Kidney epithelial cell (primary cell): ENCODE data around the gene SGPP2. TPM values are rescaled to one million over a fixed set of nuclear protein-coding genes. Genes with fewer than 3 reads are reported as not detected.

ENCODE experiments used
- DNase-seq: peaks from one replicate; pipeline ENCODE4 v3.0.0-alpha.2; 2010; ENCODE audit warnings: low read depth
- H3K27me3 ChIP-seq: 2 replicates; pipeline ENCODE4 v1.6.0; 2011; ENCODE audit warnings: low read length; ENCODE audit not compliant: control insufficient read depth, insufficient read depth
- H3K36me3 ChIP-seq: 2 replicates; pipeline ENCODE4 v1.5.1; 2011; ENCODE audit warnings: low read length; ENCODE audit not compliant: control insufficient read depth, insufficient read depth
- H3K4me3 ChIP-seq: 2 replicates; pipeline ENCODE4 v1.5.1; 2011; ENCODE audit warnings: low read depth, mild to moderate bottlenecking, control low read depth, low read length
- CTCF ChIP-seq: IDR thresholded peaks from 2 replicates; pipeline ENCODE4 v1.5.1; 2011; ENCODE audit warnings: mild to moderate bottlenecking, moderate library complexity, low read length, control low read depth, inconsistent platforms; ENCODE audit not compliant: insufficient read depth, poor library complexity, severe bottlenecking
- total RNA-seq: library from RNA; depleted of rRNA; stranded (reverse); fragments of >200 nt; gene quantifications from 2 replicates; pipeline ENCODE4 v1.2.3, GENCODE V29; 2015

The SGPP2 gene
- total RNA-seq, 1 donor from 2014 or later: 29.1 TPM

- TF ChIP-seq CTCF: no peak
- Histone ChIP-seq H3K36me3 (no peaks in the 10 kb centered on the region), H3K4me3 (no peak overlapping the region), H3K27me3 (no peaks in the 10 kb centered on the region)
- DNase-seq: no peak
These were observed 121.8 kb downstream of the SGPP2 start for GRCh38 chr2:222545823-222546795.

GRCh38 chr2:222547083-222547482, 122.7 kb downstream of the SGPP2 start:
- Histone ChIP-seq H3K27me3 (no peaks in the 10 kb centered on the region), H3K4me3 (no peak overlapping the region), H3K36me3 (no peaks in the 10 kb centered on the region)
- no peak for TF ChIP-seq CTCF
- no peak for DNase-seq

GRCh38 chr2:222548992-222549391, 124.6 kb downstream of the SGPP2 start:
- DNase-seq: no peak
- Histone ChIP-seq H3K27me3 (no peaks in the 10 kb centered on the region), H3K36me3 (no peaks in the 10 kb centered on the region), H3K4me3 (no peak overlapping the region)
- no peak for TF ChIP-seq CTCF

GRCh38 chr2:222554517-222554916, 130.2 kb downstream of the SGPP2 start:
- TF ChIP-seq CTCF: no peak
- no peak for DNase-seq
- no peaks in the 10 kb centered on the region for H3K36me3 ChIP-seq
- no peak overlapping the region for H3K4me3 ChIP-seq
- no peaks in the 10 kb centered on the region for H3K27me3 ChIP-seq

- no peak for DNase-seq
- H3K27me3 ChIP-seq: no peaks in the 10 kb centered on the region
- no peak for TF ChIP-seq CTCF
These were observed 136.8 kb downstream of the SGPP2 start for GRCh38 chr2:222561151-222561550.

More at GRCh38 chr2:222561151-222561550, 136.8 kb downstream of the SGPP2 start:
- Histone ChIP-seq H3K4me3 (no peak overlapping the region), H3K36me3 (no peaks in the 10 kb centered on the region)
